Brain microvascular endothelial cell (primary cell): ENCODE results near the gene NPDC1.

Experiments
- DNase-seq: peaks from one replicate; pipeline ENCODE4 v3.0.0-alpha.2; 2020
- H3K27ac ChIP-seq: fragments of 250-450 bp; sonication (Bioruptor Pico); 2 replicates; pipeline ENCODE4 v1.5.1; 2020; ENCODE audit warnings: mild to moderate bottlenecking, moderate library complexity
- H3K27me3 ChIP-seq: fragments of 250-450 bp; sonication (Bioruptor Pico); replicated peaks from 2 replicates; pipeline ENCODE4 v1.5.1; 2020; ENCODE audit warnings: mild to moderate bottlenecking
- H3K36me3 ChIP-seq: fragments of 250-450 bp; sonication (Bioruptor Pico); replicated peaks from 2 replicates; pipeline ENCODE4 v1.5.1; 2020; ENCODE audit warnings: mild to moderate bottlenecking
- H3K4me3 ChIP-seq: 2 replicates; pipeline ENCODE4 v1.5.1; 2011; ENCODE audit warnings: low read depth, mild to moderate bottlenecking, control low read depth, low read length, moderate library complexity
- in situ Hi-C: cut with HindIII; loops from 2 replicates; pipeline ENCODE4 v1.10.0; 2017; ENCODE audit warnings: low sequenced_read_pairs, low pct_ligation_motif_present
- TF ChIP-seq, protein P1 (sequence below): IDR thresholded peaks from 2 replicates; pipeline ENCODE4 v1.5.1; 2011; ENCODE audit warnings: low read depth, mild to moderate bottlenecking, moderate library complexity, low read length, control low read depth, inconsistent platforms; ENCODE audit errors: missing control alignments

The NPDC1 gene, protein sequence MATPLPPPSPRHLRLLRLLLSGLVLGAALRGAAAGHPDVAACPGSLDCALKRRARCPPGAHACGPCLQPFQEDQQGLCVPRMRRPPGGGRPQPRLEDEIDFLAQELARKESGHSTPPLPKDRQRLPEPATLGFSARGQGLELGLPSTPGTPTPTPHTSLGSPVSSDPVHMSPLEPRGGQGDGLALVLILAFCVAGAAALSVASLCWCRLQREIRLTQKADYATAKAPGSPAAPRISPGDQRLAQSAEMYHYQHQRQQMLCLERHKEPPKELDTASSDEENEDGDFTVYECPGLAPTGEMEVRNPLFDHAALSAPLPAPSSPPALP

DNA sequence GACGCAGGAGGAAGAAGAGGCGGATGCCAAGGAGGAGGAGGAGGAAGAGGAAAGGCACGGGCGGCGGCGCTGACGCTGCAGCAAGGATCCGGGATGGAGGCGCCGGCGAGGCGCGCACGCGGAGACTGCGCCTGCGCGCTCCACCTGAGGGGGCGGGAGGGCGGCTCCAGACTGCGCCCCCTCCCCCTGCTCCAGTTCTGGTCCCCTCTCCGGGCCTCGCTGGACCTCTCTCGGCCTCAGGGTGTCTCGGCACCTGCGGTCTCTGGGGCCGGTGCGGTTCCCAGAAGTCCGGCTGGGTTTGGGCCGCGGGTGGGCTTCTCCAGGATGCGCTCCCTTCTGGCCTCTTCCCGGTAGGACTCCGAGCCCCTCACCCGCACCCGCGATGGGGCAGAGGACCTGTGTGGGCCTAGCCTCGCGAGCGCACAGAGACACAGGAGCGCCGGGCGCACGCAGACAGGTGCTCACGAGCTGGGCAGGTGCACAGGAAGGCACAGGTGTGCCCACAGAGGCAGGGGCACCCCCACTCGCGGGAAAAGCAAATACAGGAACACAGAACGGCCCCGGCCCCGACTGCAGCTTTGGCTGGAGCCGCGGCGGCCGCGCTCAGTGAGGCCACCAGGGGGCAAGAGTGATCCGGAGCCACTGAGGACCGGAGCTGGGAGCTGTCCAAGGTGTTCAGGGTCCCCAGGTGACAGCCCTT lies at the start of gene NPDC1:
NPDC1 (minus strand) TSS at position 90 of the 700 bp plus-strand sequence. CDS start 188 bp downstream, outside the sequence.
- peak within 1 kb of the TSS; percentile 54 for H3K4me3 ChIP-seq
- in situ Hi-C loops: loop anchor here (25.0 kb wide), 2 partner anchors 109 to 234 kb away; partner anchors contain the start of genes C8G, FBXW5 and RABL6
- DNase-seq: peak; percentile 60
- H3K36me3 ChIP-seq: no peaks in the 10 kb centered on the region
- peaks cover 11% of the 10 kb centered on the region for H3K27me3 ChIP-seq
- no peak within 1 kb of the TSS for H3K27ac ChIP-seq
- TF ChIP-seq, protein P1, sequence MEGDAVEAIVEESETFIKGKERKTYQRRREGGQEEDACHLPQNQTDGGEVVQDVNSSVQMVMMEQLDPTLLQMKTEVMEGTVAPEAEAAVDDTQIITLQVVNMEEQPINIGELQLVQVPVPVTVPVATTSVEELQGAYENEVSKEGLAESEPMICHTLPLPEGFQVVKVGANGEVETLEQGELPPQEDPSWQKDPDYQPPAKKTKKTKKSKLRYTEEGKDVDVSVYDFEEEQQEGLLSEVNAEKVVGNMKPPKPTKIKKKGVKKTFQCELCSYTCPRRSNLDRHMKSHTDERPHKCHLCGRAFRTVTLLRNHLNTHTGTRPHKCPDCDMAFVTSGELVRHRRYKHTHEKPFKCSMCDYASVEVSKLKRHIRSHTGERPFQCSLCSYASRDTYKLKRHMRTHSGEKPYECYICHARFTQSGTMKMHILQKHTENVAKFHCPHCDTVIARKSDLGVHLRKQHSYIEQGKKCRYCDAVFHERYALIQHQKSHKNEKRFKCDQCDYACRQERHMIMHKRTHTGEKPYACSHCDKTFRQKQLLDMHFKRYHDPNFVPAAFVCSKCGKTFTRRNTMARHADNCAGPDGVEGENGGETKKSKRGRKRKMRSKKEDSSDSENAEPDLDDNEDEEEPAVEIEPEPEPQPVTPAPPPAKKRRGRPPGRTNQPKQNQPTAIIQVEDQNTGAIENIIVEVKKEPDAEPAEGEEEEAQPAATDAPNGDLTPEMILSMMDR: peak; percentile 92

DNA sequence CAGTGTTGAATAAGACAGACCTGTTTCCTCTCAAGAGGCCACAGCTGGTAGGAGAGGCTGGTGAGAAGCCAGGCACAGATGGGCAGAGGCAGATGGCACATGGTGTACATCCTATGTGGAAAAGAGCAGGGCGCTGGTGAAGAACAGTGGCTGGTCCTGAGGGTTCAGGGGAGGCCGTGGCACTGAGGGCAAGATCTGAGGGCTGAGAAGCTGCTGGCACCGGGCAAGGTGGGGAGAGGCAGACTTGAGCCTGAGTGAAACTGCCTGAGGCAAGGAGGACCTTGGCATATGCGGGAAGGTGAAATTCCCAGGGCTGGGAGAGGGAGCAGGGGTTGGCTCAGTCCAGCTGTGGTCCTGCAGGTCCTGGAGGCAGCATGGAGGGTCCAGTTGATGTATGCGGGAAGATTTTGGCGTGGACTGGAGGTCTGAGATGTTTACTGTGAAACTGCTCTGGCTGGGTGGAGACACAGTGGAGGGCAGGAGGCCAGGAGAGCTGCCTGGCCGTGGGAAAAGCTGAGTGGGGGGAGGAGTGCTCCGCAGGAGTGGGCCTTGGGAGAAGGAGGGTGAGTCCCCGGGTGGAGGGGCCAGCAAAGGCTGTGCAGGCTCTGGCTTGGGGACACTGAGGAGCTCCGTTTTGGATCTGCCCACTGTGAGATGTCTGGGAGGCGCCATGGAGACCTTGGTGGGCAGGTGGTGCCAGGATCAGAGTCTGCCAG lies 43.4 kb upstream of the NPDC1 start:
- H3K27ac ChIP-seq: no peak overlapping the region
- DNase-seq: no peak
- TF ChIP-seq, protein P1: no peak
- in situ Hi-C loops: no loop called here
- H3K36me3 ChIP-seq: peaks cover 5% of the 10 kb centered on the region
- no peak overlapping the region for H3K4me3 ChIP-seq
- H3K27me3 ChIP-seq: no peaks in the 10 kb centered on the region

DNA sequence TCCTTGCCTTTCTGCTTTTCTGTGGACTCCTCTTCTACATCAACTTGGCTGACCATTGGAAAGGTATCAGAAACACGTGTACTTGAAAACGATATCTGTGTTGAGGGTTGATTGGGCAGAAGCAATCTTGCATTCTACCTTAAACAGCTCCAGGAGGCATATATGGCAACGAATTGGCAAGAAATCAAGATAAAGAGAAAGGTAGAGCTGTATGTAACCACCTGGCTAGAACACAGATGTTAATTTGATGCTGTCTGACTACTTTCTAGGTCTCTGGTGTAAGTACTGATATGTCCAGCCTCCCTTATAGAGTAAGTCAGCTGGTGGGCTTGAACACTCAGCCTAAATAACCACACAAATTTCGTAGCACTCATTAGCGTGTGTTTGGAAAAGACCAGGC lies 42.1 kb upstream of the NPDC1 start:
- H3K27me3 ChIP-seq: no peaks in the 10 kb centered on the region
- H3K36me3 ChIP-seq: peaks cover 5% of the 10 kb centered on the region
- H3K4me3 ChIP-seq: no peak overlapping the region
- in situ Hi-C loops: no loop called here
- TF ChIP-seq, protein P1: no peak
- H3K27ac ChIP-seq: no peak overlapping the region
- DNase-seq: no peak

DNA sequence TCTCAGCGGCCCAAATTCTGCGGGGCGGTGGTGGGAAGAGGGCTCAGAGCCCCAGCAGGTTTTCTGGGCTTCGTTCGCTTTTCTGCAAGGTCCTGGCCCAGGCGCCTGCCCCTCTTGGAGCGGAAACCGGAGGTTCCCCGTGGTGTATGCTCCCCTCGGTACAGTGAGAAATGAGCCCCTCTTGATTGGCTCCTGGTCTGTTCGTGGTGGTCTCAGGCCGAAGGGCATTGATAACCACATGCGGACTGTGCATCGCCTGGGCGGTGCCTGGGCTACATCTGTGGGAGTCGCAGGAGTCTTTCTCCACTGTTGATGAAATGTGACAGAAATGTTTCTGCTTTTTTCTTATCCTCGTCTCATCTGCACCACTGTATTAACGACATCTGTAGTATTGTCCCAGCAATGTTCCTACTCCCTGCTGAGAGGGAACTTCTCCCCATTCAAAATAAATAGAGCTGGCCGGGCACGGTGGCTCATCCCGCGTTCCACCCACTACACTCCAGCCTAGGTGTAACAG lies 41.5 kb upstream of the NPDC1 start:
- H3K36me3 ChIP-seq: peaks cover 3% of the 10 kb centered on the region
- no peak for DNase-seq

DNA sequence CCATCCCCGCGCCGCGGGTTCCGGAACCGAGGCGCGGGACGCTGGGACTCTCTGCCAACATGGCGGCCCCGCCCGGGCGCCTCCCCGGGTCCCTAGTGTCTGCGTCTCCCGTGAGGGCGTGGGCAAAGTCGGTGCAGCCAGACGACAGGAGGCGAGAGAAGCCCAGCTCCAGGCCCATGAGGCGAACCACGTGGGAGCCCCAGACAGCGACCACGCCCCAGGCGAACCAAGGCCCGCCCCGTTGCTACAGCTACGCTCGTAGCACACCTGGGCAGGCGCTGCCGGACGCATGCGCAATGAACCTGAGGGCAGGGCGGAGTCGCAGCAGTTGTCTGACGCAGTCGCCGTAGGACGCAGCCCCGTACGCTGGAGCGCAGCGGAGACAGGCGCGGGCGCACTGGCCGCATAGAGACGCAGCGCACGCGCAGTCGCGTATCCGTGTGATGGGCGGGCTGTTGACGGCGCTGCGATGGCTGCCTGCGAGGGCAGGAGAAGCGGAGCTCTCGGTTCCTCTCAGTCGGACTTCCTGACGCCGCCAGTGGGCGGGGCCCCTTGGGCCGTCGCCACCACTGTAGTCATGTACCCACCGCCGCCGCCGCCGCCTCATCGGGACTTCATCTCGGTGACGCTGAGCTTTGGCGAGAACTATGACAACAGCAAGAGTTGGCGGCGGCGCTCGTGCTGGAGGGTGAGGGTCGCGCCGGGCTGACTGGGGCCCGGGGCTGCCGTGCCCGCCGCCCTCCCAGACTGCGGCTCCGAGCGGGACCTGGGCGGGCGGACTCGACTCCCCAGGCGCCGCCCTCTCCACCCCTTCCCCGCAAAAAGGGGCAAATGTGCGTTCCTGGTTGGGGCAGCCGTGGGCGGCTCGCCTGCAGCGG lies 40.8 kb upstream of the NPDC1 start, which contains the start of gene MAN1B1:
MAN1B1 (plus strand) TSS at position 455 of the 878 bp plus-strand sequence; CDS start at position 470, 15 bp downstream.
- TF ChIP-seq, protein P1: no peak
- peak within 1 kb of the TSS; percentile 81 for H3K27ac ChIP-seq
- peak within 1 kb of the TSS; percentile 73 for H3K4me3 ChIP-seq
- in situ Hi-C loops: no loop called here
- no peaks in the 10 kb centered on the region for H3K27me3 ChIP-seq
- peaks cover under 1% of the 10 kb centered on the region for H3K36me3 ChIP-seq
- peak; percentile 96 for DNase-seq

More for the DNA sequence above, 41.5 kb upstream of the NPDC1 start:
- Histone ChIP-seq H3K4me3 (peak overlapping the region; percentile 73), H3K27me3 (no peaks in the 10 kb centered on the region), H3K27ac (peak overlapping the region; percentile 81)
- TF ChIP-seq, protein P1: no peak
- in situ Hi-C loops: no loop called here
